Testis (tissue), 2 donors: ENCODE measurements around the gene OR56A5.

Source experiments
- CTCF ChIP-seq, 3 experiments: fragments of 450-650 bp in 2 of 3; fragments of 200-600 bp in 1 of 3; sonication (generic) in 1 of 3; IDR thresholded peaks; one replicate each; pipeline ENCODE4 v1.5.1; 2016 to 2019; ENCODE audit warnings: antibody characterized with exemption in 3 of 3, mild to moderate bottlenecking in 2 of 3, moderate library complexity in 1 of 3
- POLR2A ChIP-seq: fragments of 450-650 bp; IDR thresholded peaks from one replicate; pipeline ENCODE4 v1.6.1; 2017; ENCODE audit warnings: antibody characterized with exemption, mild to moderate bottlenecking, moderate library complexity

- TF ChIP-seq CTCF (IDR thresholded peaks at IDR 0.05): no peak
- no peak for TF ChIP-seq POLR2A
Observed at GRCh38 chr11:5966958-5967357, 1.3 kb downstream of the OR56A5 start.
